ACC112 (cell line): Measurements from ENCODE around the gene SLC6A2.

Experiments used
- H2AFZ ChIP-seq: fragments of 200-600 bp; sonication (generic); one replicate; pipeline ENCODE4 v1.6.0; 2017; ENCODE audit warnings: antibody characterized with exemption, low read length; ENCODE audit not compliant: unreplicated experiment
- H3K27ac ChIP-seq: fragments of 200-600 bp; sonication (generic); 2 replicates; pipeline ENCODE4 v1.5.1; 2014; ENCODE audit warnings: low read depth, mild to moderate bottlenecking, antibody characterized with exemption, low read length, moderate library complexity
- H3K27me3 ChIP-seq: fragments of 200-600 bp; sonication (generic); 2 replicates; pipeline ENCODE4 v1.6.1; 2014; ENCODE audit warnings: mild to moderate bottlenecking, antibody characterized with exemption, low read length, moderate library complexity, mixed read lengths; ENCODE audit not compliant: insufficient read depth
- H3K36me3 ChIP-seq: fragments of 200-600 bp; sonication (generic); 2 replicates; pipeline ENCODE4 v1.6.1; 2016; ENCODE audit warnings: mild to moderate bottlenecking, antibody characterized with exemption, low read length, moderate library complexity, mixed read lengths; ENCODE audit not compliant: insufficient read depth
- H3K4me1 ChIP-seq: fragments of 200-600 bp; sonication (generic); one replicate; pipeline ENCODE4 v1.6.1; 2016; ENCODE audit warnings: low read length, mixed read lengths; ENCODE audit not compliant: insufficient read depth, unreplicated experiment, control insufficient read depth
- H3K4me3 ChIP-seq: fragments of 200-600 bp; sonication (generic); 2 replicates; pipeline ENCODE4 v1.5.1; 2014; ENCODE audit warnings: mild to moderate bottlenecking, low read depth, low read length
- H3K79me2 ChIP-seq: fragments of 200-600 bp; sonication (generic); one replicate; pipeline ENCODE4 v1.6.0; 2016; ENCODE audit warnings: low read length; ENCODE audit not compliant: control insufficient read depth, unreplicated experiment, insufficient read depth

Gene SLC6A2

DNA sequence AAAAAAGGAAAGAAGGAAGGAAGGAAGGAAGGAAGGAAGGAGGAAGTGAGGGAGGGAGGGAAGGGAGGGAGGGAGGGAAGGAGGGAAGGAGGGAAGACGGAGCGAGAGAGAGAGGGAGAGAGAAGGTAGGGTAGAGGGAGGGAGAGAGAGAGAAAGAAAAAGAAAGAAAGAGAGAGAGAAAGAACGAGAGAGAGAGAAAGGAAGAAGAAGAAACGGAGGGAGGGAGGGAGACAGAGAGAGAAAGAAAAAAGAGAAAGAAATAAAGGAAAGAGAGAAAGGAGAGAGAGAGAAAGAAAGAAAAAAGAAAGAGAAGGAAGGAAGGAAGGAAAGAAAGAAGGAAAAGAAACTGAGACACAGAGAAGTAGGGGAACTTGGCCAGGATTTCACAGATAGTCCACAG is 8.4 kb upstream of the SLC6A2 start:
- H3K79me2 ChIP-seq = no peaks in the 10 kb centered on the region
- no peak overlapping the region for H3K4me3 ChIP-seq
- H3K27me3 ChIP-seq = peaks cover 60% of the 10 kb centered on the region
- H3K4me1 ChIP-seq = no peaks in the 10 kb centered on the region
- H3K27ac ChIP-seq = no peak overlapping the region
- no peak overlapping the region for H2AFZ ChIP-seq
- H3K36me3 ChIP-seq = no peaks in the 10 kb centered on the region

- H2AFZ ChIP-seq = no peak overlapping the region
- no peaks in the 10 kb centered on the region for H3K4me1 ChIP-seq
- no peaks in the 10 kb centered on the region for H3K36me3 ChIP-seq
- H3K79me2 ChIP-seq = no peaks in the 10 kb centered on the region
- no peak overlapping the region for H3K27ac ChIP-seq
- H3K4me3 ChIP-seq = no peak overlapping the region
- peaks cover 65% of the 10 kb centered on the region for H3K27me3 ChIP-seq
Measured at GRCh38 chr16:55647798-55648197, 8.0 kb upstream of the SLC6A2 start.

DNA sequence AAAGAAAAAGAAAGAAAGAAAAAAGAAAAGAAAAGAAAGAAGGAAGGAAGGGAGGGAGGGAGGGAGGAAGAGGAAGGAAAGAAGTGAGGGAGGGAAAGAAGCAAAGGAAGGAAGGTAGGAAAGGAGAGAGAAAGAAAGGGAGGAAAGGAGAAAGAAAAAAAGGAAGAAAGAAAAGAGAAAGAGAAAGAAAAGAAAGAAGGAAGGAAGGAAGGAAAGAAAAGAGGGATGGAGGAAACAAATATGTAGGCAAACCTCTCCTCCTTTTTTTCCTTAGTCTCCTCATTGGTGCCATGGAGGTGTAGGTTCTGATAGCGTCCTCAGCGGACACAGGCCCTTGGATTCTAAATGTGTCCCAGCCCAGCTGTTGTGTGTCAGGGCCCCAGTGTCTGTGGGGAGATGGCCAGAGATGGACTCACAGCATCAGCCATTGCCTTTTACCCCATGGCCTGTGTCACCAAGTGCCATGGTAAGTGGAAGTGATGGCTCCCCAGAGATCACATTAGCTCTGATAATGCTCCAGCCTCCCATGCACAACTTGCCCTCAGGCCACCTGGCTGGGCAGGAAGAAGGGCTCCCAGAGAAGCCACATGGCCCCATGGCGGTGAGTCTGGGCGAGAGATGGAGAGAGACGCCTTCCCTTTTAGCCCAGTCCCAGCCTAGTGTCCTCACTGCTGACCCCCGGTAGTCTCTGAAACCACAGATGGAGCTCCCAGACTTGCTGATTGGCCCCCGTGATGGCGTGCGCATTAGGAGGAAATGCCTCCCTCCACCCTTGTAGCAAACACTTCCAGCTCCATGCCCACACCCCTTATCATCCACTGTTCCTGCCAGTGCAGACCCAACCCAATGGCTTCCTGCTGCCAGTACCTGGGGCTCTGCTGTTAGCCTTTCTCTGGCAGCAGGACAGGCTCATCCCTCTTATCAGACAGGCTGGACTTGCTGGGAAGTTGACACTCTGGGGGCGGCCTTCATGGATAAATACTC is 3.7 kb upstream of the SLC6A2 start:
- no peaks in the 10 kb centered on the region for H3K4me1 ChIP-seq
- peaks cover 88% of the 10 kb centered on the region for H3K27me3 ChIP-seq

DNA sequence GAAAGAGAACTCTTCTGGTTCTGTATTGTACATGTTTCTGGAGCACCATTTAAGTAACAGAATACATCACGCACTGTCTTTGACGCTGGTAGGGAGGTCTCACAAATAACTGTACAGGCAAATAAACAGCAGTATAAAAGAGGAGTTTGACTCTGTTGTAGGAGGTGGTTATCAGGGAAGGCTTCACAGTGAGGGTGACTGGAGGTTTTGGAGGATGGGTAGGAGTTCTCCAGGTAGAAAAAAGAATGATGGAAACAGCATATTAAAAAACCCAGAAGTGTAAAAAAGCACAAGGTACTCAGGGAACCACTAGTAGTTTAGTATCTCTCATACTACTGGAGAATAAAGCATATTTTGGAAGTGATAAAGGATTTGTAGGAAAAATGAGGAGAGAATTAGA is 2.7 kb upstream of the SLC6A2 start:
- Histone ChIP-seq H3K4me3 (no peak overlapping the region), H3K27ac (no peak overlapping the region), H3K27me3 (peaks cover 92% of the 10 kb centered on the region)

More for the DNA sequence above, 3.7 kb upstream of the SLC6A2 start:
- no peak overlapping the region for H2AFZ ChIP-seq
- no peaks in the 10 kb centered on the region for H3K79me2 ChIP-seq
- H3K27ac ChIP-seq = no peak overlapping the region
- no peaks in the 10 kb centered on the region for H3K36me3 ChIP-seq
- no peak overlapping the region for H3K4me3 ChIP-seq

GRCh38 chr16:55655381-55655896 is 349 bp upstream of the SLC6A2 start:
- Histone ChIP-seq H3K4me3 (no peak overlapping the region), H2AFZ (no peak overlapping the region), H3K27me3 (peaks cover 92% of the 10 kb centered on the region), H3K27ac (no peak overlapping the region), H3K4me1 (no peaks in the 10 kb centered on the region), H3K36me3 (no peaks in the 10 kb centered on the region), H3K79me2 (no peaks in the 10 kb centered on the region)

More for the DNA sequence above, 2.7 kb upstream of the SLC6A2 start:
- Histone ChIP-seq H3K79me2 (no peaks in the 10 kb centered on the region), H3K36me3 (no peaks in the 10 kb centered on the region), H3K4me1 (no peaks in the 10 kb centered on the region), H2AFZ (no peak overlapping the region)

GRCh38 chr16:55656691-55657092 is 904 bp downstream of the SLC6A2 start:
- Histone ChIP-seq H2AFZ (no peak overlapping the region), H3K27me3 (peaks cover 91% of the 10 kb centered on the region), H3K27ac (no peak overlapping the region), H3K4me1 (no peaks in the 10 kb centered on the region), H3K79me2 (no peaks in the 10 kb centered on the region), H3K4me3 (no peak overlapping the region), H3K36me3 (no peaks in the 10 kb centered on the region)

GRCh38 chr16:55657616-55658015 is 1.8 kb downstream of the SLC6A2 start:
- no peaks in the 10 kb centered on the region for H3K36me3 ChIP-seq
- H3K4me3 ChIP-seq = no peak overlapping the region
- no peak overlapping the region for H2AFZ ChIP-seq
- H3K27me3 ChIP-seq = peaks cover 86% of the 10 kb centered on the region
- H3K79me2 ChIP-seq = no peaks in the 10 kb centered on the region
- H3K4me1 ChIP-seq = no peaks in the 10 kb centered on the region
- no peak overlapping the region for H3K27ac ChIP-seq

GRCh38 chr16:55658898-55659420 is 3.2 kb downstream of the SLC6A2 start:
- Histone ChIP-seq H3K4me3 (no peak overlapping the region), H3K27ac (no peak overlapping the region), H3K27me3 (peaks cover 72% of the 10 kb centered on the region), H3K36me3 (no peaks in the 10 kb centered on the region), H3K79me2 (no peaks in the 10 kb centered on the region), H3K4me1 (no peaks in the 10 kb centered on the region), H2AFZ (no peak overlapping the region)

DNA sequence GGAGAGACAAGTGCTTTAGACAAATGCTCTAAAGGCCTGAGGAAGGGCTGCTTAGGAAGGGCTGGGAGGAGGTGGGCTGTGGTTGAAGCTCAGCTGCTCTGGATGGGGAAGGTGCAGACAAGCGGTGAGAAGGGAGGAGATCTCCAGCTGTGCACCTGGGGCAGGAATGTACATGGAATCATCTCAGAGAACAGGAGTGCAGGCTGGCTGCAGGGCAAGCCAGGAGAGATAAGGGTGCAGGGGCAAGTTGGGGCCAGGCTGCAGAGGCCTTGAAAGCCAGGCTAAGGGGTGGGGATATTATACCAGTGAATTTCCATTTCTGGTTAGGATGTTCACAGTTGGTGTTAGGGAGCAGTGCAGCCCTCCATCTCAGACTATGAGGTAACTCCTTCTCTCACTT is 4.2 kb downstream of the SLC6A2 start:
- peaks cover 66% of the 10 kb centered on the region for H3K27me3 ChIP-seq

GRCh38 chr16:55660828-55661227 is 5.0 kb downstream of the SLC6A2 start:
- Histone ChIP-seq H3K4me1 (no peaks in the 10 kb centered on the region), H3K27me3 (peaks cover 66% of the 10 kb centered on the region), H3K36me3 (no peaks in the 10 kb centered on the region), H3K27ac (no peak overlapping the region), H2AFZ (no peak overlapping the region), H3K79me2 (no peaks in the 10 kb centered on the region), H3K4me3 (no peak overlapping the region)

More for the DNA sequence above, 4.2 kb downstream of the SLC6A2 start:
- Histone ChIP-seq H3K79me2 (no peaks in the 10 kb centered on the region), H3K4me1 (no peaks in the 10 kb centered on the region), H3K27ac (no peak overlapping the region), H3K36me3 (no peaks in the 10 kb centered on the region), H2AFZ (no peak overlapping the region), H3K4me3 (no peak overlapping the region)
